Transverse colon (tissue), 3 donors: ENCODE measurements around the gene BRI3BP.

Experiments used
- EP300 ChIP-seq: sonication (generic); formaldehyde crosslinking; IDR thresholded peaks from one replicate; pipeline ENCODE4 v1.6.1; 2017; ENCODE audit warnings: antibody characterized with exemption, low read depth
- POLR2A ChIP-seq: fragments of 450-650 bp; IDR thresholded peaks from one replicate; pipeline ENCODE4 v1.6.1; 2016; ENCODE audit warnings: antibody characterized with exemption, mild to moderate bottlenecking, moderate library complexity
- TF ChIP-seq, protein P1 (sequence below), 5 experiments: fragments of 200-600 bp in 3 of 5; fragments of 450-650 bp in 2 of 5; sonication (generic) in 3 of 5; IDR thresholded peaks; 1 replicate in 2 of 5; 2 replicates in 3 of 5; pipeline ENCODE4 v1.5.1; 2016 to 2017; ENCODE audit warnings: antibody characterized with exemption in 5 of 5, inconsistent platforms in 3 of 5, mild to moderate bottlenecking in 2 of 5, moderate library complexity in 1 of 5

DNA sequence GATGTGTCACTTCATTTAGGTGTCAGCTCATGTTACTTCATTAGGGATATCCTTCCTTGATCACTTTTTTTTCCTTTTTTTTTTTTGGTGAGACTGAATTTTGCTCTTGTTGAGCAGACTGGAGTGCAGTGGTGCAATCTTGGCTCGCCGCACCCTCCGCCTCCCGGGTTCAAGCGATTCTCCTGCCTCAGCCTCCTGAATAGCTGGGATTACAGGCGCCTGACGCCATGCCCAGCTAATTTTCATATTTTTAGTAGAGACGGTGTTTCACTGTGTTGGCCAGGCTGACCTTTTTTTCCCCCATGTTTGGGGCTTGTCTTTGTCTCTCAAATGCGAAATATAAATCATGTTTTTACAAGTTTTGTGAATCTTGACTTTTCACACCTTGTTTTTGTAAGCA is 62.1 kb downstream of the BRI3BP start:
- TF ChIP-seq, protein P1, sequence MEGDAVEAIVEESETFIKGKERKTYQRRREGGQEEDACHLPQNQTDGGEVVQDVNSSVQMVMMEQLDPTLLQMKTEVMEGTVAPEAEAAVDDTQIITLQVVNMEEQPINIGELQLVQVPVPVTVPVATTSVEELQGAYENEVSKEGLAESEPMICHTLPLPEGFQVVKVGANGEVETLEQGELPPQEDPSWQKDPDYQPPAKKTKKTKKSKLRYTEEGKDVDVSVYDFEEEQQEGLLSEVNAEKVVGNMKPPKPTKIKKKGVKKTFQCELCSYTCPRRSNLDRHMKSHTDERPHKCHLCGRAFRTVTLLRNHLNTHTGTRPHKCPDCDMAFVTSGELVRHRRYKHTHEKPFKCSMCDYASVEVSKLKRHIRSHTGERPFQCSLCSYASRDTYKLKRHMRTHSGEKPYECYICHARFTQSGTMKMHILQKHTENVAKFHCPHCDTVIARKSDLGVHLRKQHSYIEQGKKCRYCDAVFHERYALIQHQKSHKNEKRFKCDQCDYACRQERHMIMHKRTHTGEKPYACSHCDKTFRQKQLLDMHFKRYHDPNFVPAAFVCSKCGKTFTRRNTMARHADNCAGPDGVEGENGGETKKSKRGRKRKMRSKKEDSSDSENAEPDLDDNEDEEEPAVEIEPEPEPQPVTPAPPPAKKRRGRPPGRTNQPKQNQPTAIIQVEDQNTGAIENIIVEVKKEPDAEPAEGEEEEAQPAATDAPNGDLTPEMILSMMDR (IDR thresholded peaks at IDR 0.05): no peak
- no peak for TF ChIP-seq POLR2A
- TF ChIP-seq EP300: no peak
